Fibroblast of lung (primary cell): ENCODE measurements around the gene ENDOD1. TPM values are rescaled to one million over a fixed set of nuclear protein-coding genes. Genes with fewer than 3 reads are reported as not detected.

ENCODE experiments used
- DNase-seq, 2 donors: peaks; one replicate each; pipeline versions ENCODE4 v3.0.0 to v3.0.0-alpha.2; 2010; ENCODE audit warnings: low read depth in 2 of 2
- H2AFZ ChIP-seq: 2 replicates; pipeline ENCODE4 v1.5.1; 2012; ENCODE audit warnings: low read length, control low read depth, inconsistent platforms
- H3K27ac ChIP-seq: 2 replicates; pipeline ENCODE4 v1.5.1; 2011; ENCODE audit warnings: low read length, control low read depth; ENCODE audit not compliant: insufficient read depth
- H3K27me3 ChIP-seq: 2 replicates; pipeline ENCODE4 v1.5.1; 2011; ENCODE audit warnings: mild to moderate bottlenecking, low read length; ENCODE audit not compliant: control insufficient read depth, insufficient read depth
- H3K36me3 ChIP-seq: 2 replicates; pipeline ENCODE4 v1.5.1; 2011; ENCODE audit warnings: low read length; ENCODE audit not compliant: control insufficient read depth, insufficient read depth
- H3K4me1 ChIP-seq: 2 replicates; pipeline ENCODE4 v1.5.1; 2011; ENCODE audit warnings: low read length; ENCODE audit not compliant: control insufficient read depth, insufficient read depth; ENCODE audit errors: extremely low read depth
- H3K4me2 ChIP-seq: 2 replicates; pipeline ENCODE4 v1.5.1; 2011; ENCODE audit warnings: low read length, control low read depth; ENCODE audit not compliant: insufficient read depth; ENCODE audit errors: extremely low read depth
- H3K4me3 ChIP-seq, 4 experiments: fragments of 200-600 bp in 1 of 4; sonication (generic) in 1 of 4; replicated peaks in 1 of 4; 2 replicates each; pipeline ENCODE4 v1.5.1; 2011 to 2016; ENCODE audit warnings: low read length in 4 of 4, low read depth in 3 of 4, mild to moderate bottlenecking in 3 of 4, control low read depth in 2 of 4, inconsistent platforms in 1 of 4, mixed read lengths in 1 of 4; ENCODE audit not compliant: insufficient read depth in 1 of 4; ENCODE audit errors: control extremely low read depth in 1 of 4
- H3K79me2 ChIP-seq: 2 replicates; pipeline ENCODE4 v1.5.1; 2012; ENCODE audit warnings: mild to moderate bottlenecking, low read length, inconsistent platforms; ENCODE audit not compliant: control insufficient read depth, insufficient read depth
- H3K9ac ChIP-seq: 2 replicates; pipeline ENCODE4 v1.5.1; 2011; ENCODE audit warnings: mild to moderate bottlenecking, low read length, control low read depth; ENCODE audit not compliant: insufficient read depth
- H3K9me3 ChIP-seq: 2 replicates; pipeline ENCODE4 v1.5.1; 2012; ENCODE audit warnings: low read depth, low read length; ENCODE audit not compliant: control insufficient read depth, insufficient read depth
- H4K20me1 ChIP-seq: 2 replicates; pipeline ENCODE4 v1.5.1; 2011; ENCODE audit warnings: low read length; ENCODE audit not compliant: control insufficient read depth, insufficient read depth; ENCODE audit errors: extremely low read depth
- EZH2 ChIP-seq: IDR thresholded peaks from 2 replicates; pipeline ENCODE4 v1.5.1; 2012; ENCODE audit warnings: low read length, control low read depth, mild to moderate bottlenecking; ENCODE audit errors: missing control alignments
- polyA plus RNA-seq, 2 donors: library from polyadenylated mRNA; depleted of rRNA in 1 of 2; stranded (reverse) in 1 of 2; unstranded in 1 of 2; fragments of >200 nt; gene quantifications; 2 replicates each; pipeline ENCODE4 v1.2.1, GENCODE V29; 2011 to 2012; ENCODE audit warnings: missing spikeins in 1 of 2
- total RNA-seq: library from RNA; depleted of rRNA; stranded (reverse); fragments of >200 nt; gene quantifications from 2 replicates; pipeline ENCODE4 v1.2.1, GENCODE V29; 2014
- TF ChIP-seq, protein P1 (sequence below), 2 donors: IDR thresholded peaks in 1 of 2; conservative IDR thresholded peaks in 1 of 2; 1 replicate in 1 of 2; 2 replicates in 1 of 2; pipeline ENCODE4 v1.5.1; 2011 to 2012; ENCODE audit warnings: low read length in 2 of 2, control low read depth in 1 of 2, inconsistent platforms in 1 of 2, low read depth in 1 of 2, mild to moderate bottlenecking in 1 of 2

The ENDOD1 gene
- total and polyA plus RNA-seq, 2 donors (not counting 1 experiment from before 2014, with no cell fraction given), result 33.4 to 50.8 TPM

DNA sequence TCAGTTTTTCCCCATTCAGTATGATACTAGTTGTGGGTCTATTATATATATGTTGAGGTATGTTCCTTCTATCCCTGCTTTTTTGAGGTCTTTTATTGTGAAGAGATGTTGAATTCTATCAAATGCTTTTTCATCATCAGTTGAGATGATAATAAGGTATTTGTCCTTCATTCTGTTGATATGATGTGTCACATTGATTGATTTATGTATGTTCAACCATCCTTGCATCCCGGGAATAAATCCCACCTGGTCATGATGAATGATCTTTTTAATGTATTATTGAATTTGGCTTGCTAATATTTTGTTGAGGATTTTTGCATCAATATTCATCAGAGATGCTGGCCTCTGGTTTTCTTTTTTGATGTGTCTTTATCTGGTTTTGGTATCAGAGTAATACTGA, 26.0 kb downstream of the ENDOD1 start:
- no peak for DNase-seq
- Histone ChIP-seq H3K27ac (no peak overlapping the region), H2AFZ (no peak overlapping the region), H3K9me3 (no peaks in the 10 kb centered on the region), H4K20me1 (no peaks in the 10 kb centered on the region), H3K36me3 (no peaks in the 10 kb centered on the region), H3K27me3 (no peaks in the 10 kb centered on the region), H3K4me1 (no peaks in the 10 kb centered on the region), H3K79me2 (no peaks in the 10 kb centered on the region), H3K9ac (no peak overlapping the region), H3K4me2 (no peak overlapping the region), H3K4me3 (no peak overlapping the region)
- TF ChIP-seq EZH2, result no peak
- TF ChIP-seq, protein P1, sequence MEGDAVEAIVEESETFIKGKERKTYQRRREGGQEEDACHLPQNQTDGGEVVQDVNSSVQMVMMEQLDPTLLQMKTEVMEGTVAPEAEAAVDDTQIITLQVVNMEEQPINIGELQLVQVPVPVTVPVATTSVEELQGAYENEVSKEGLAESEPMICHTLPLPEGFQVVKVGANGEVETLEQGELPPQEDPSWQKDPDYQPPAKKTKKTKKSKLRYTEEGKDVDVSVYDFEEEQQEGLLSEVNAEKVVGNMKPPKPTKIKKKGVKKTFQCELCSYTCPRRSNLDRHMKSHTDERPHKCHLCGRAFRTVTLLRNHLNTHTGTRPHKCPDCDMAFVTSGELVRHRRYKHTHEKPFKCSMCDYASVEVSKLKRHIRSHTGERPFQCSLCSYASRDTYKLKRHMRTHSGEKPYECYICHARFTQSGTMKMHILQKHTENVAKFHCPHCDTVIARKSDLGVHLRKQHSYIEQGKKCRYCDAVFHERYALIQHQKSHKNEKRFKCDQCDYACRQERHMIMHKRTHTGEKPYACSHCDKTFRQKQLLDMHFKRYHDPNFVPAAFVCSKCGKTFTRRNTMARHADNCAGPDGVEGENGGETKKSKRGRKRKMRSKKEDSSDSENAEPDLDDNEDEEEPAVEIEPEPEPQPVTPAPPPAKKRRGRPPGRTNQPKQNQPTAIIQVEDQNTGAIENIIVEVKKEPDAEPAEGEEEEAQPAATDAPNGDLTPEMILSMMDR (conservative IDR thresholded peaks at IDR 0.05 in 1 of 2, IDR thresholded peaks at IDR 0.05 in 1 of 2; ENCODE audit: low read depth in 1 of 2, low read length in 2 of 2), result no peak

- no peaks in the 10 kb centered on the region for H4K20me1 ChIP-seq
- no peak overlapping the region for H3K27ac ChIP-seq
- DNase-seq, result no peak
- H3K9me3 ChIP-seq, result no peaks in the 10 kb centered on the region
- no peaks in the 10 kb centered on the region for H3K79me2 ChIP-seq
- H3K4me3 ChIP-seq, result no peak overlapping the region
- no peak overlapping the region for H3K4me2 ChIP-seq
- H3K36me3 ChIP-seq, result no peaks in the 10 kb centered on the region
- H3K27me3 ChIP-seq, result no peaks in the 10 kb centered on the region
- no peak overlapping the region for H2AFZ ChIP-seq
- no peaks in the 10 kb centered on the region for H3K4me1 ChIP-seq
- no peak overlapping the region for H3K9ac ChIP-seq
- TF ChIP-seq, protein P1 (conservative IDR thresholded peaks at IDR 0.05 in 1 of 2, IDR thresholded peaks at IDR 0.05 in 1 of 2; ENCODE audit: low read depth in 1 of 2, low read length in 2 of 2), result no peak
- TF ChIP-seq EZH2, result no peak
Measured at GRCh38 chr11:95119361-95120060, 29.9 kb downstream of the ENDOD1 start.

DNA sequence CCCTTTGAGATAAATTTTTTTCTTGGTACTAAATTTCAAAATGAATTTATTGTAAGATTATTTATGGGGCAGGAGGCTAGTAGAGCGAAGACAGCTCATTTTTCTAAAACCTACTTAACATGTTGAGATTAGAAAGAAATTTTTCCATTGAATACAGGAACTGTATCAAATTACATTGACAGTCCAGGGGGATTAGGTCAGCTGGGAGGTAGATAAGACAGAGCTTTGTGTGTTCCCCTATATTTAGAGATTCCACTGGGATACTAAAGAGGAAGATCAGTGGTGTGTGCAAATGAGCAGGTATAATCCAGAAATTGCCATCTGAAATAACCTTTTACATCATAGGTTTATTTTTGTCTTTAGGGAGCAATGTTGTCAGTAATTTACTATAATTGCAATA, 32.1 kb downstream of the ENDOD1 start:
- Histone ChIP-seq H3K9ac (no peak overlapping the region), H2AFZ (no peak overlapping the region), H3K36me3 (no peaks in the 10 kb centered on the region), H3K27me3 (no peaks in the 10 kb centered on the region), H3K4me1 (no peaks in the 10 kb centered on the region), H4K20me1 (no peaks in the 10 kb centered on the region), H3K4me3 (no peak overlapping the region), H3K27ac (no peak overlapping the region), H3K4me2 (no peak overlapping the region), H3K79me2 (no peaks in the 10 kb centered on the region), H3K9me3 (no peaks in the 10 kb centered on the region)
- TF ChIP-seq EZH2, result no peak
- TF ChIP-seq, protein P1 (conservative IDR thresholded peaks at IDR 0.05 in 1 of 2, IDR thresholded peaks at IDR 0.05 in 1 of 2; ENCODE audit: low read depth in 1 of 2, low read length in 2 of 2), result no peak
- DNase-seq, result no peak
